ENCODE data around the gene GLB1L3.

GRCh38 chr11:134328433-134328832 is 52.3 kb downstream of the GLB1L3 start:
- TF ChIP-seq EZH2 (IDR thresholded peaks at IDR 0.05), result no peak
- no peak for TF ChIP-seq CTCF (IDR thresholded peaks at IDR 0.05)
- no peak for TF ChIP-seq EZH2phosphoT487 (IDR thresholded peaks at IDR 0.05)

Measured in neural progenitor cell (in vitro differentiated cells).